Astrocyte of the cerebellum (primary cell): ENCODE data around the gene COL9A1.

ENCODE experiments used
- DNase-seq: peaks from one replicate; pipeline ENCODE4 v3.0.0-alpha.2; 2011; ENCODE audit warnings: low read depth
- H3K4me3 ChIP-seq: 2 replicates; pipeline ENCODE4 v1.5.1; 2011; ENCODE audit warnings: mild to moderate bottlenecking, low read depth, low read length, moderate library complexity
- in situ Hi-C: cut with HindIII; loops from 2 replicates; pipeline ENCODE4 v1.10.0; 2017; ENCODE audit warnings: low sequenced_read_pairs
- TF ChIP-seq, protein P1 (sequence below): IDR thresholded peaks from 2 replicates; pipeline ENCODE4 v1.5.1; 2012; ENCODE audit warnings: low read length, low read depth, moderate library complexity, mild to moderate bottlenecking; ENCODE audit errors: missing control alignments

COL9A1 gene

GRCh38 chr6:70246118-70246517, 56.8 kb downstream of the COL9A1 start:
- no peak overlapping the region for H3K4me3 ChIP-seq
- DNase-seq = no peak
- in situ Hi-C loops = no loop called here
- TF ChIP-seq, protein P1, sequence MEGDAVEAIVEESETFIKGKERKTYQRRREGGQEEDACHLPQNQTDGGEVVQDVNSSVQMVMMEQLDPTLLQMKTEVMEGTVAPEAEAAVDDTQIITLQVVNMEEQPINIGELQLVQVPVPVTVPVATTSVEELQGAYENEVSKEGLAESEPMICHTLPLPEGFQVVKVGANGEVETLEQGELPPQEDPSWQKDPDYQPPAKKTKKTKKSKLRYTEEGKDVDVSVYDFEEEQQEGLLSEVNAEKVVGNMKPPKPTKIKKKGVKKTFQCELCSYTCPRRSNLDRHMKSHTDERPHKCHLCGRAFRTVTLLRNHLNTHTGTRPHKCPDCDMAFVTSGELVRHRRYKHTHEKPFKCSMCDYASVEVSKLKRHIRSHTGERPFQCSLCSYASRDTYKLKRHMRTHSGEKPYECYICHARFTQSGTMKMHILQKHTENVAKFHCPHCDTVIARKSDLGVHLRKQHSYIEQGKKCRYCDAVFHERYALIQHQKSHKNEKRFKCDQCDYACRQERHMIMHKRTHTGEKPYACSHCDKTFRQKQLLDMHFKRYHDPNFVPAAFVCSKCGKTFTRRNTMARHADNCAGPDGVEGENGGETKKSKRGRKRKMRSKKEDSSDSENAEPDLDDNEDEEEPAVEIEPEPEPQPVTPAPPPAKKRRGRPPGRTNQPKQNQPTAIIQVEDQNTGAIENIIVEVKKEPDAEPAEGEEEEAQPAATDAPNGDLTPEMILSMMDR = no peak

DNA sequence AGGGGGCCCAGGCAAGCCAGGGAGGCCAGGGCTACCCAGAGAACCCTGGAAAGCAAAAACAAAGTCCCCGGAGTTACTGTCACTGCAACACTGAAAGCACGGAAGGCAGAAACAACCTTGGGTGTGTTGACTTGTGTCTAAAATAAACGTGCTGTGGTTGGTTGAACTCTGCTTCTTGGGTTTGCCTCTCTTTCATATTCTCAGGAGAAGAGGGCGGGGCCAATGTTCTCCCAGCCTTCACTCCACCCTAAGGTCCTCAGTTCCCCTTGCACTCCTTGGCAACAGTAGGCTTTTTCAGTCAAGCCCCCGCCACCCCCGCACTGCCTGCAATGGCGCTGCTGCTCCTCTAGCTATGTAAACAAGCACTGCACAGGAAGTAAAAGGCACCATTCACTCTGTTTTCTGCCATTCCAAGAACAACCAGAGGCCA, 60.9 kb downstream of the COL9A1 start:
- in situ Hi-C loops = loop anchor here (5.0 kb wide), 1 partner anchor 35 kb away; no protein-coding TSS in a partner anchor

GRCh38 chr6:70241031-70241430, 61.9 kb downstream of the COL9A1 start:
- DNase-seq = no peak
- no peak overlapping the region for H3K4me3 ChIP-seq
- TF ChIP-seq, protein P1 = no peak
- in situ Hi-C loops = loop anchor here (5.0 kb wide), 1 partner anchor 34 kb away; no protein-coding TSS in a partner anchor

More for the DNA sequence above, 60.9 kb downstream of the COL9A1 start:
- TF ChIP-seq, protein P1 = no peak
- no peak overlapping the region for H3K4me3 ChIP-seq
- no peak for DNase-seq

DNA sequence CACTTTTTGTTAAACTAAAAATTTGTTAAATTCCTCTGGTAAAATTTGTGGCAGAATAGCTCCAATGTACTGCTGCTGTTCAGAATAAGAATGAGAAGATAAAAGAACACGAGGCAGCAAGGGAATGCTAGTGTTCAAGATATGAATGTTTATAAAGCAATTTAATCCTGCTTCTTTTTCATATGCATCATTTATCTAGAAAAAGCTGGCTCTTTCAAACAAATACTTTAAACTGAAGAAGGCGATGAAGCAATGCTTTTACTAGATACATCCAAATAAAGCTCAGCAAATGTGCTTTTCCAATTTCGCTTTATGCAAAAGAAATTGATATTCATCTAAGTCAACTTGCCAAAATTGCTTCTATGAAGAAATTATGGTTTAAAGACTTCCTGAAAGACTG, 66.5 kb downstream of the COL9A1 start:
- no peak for DNase-seq
- TF ChIP-seq, protein P1 = no peak
- no peak overlapping the region for H3K4me3 ChIP-seq
- in situ Hi-C loops = no loop called here

DNA sequence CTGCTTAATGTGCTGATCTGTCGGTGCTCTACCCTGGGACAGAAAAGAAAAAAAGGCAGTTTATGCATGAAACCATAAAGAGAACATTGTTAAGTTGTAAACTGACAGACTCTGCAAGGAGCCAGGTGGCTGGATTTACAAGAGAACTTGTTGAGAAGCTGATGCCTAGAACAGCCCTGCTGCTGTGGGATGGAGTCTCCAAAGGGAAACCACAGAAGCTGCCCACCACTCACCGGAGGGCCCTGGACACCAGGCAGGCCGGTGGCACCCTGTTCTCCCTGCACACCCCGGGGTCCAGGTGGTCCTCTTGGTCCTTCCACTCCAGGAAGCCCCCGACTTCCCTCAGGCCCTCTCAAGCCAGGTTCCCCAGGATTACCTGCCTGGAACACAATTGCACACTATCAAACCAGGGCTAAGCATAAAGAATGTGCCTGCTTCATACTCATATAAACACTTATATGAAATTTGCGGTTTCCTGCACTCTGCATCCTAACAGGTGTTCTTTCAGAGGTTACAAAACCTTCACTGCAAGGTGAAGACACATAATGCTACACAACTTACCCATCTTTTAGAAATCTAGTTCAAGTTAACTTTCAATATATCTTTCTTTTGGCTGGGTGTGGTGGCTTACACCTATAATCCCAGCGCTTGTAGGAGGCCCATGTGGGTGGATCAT, 68.2 kb downstream of the COL9A1 start:
- TF ChIP-seq, protein P1 = no peak
- in situ Hi-C loops = no loop called here
- no peak for DNase-seq
- H3K4me3 ChIP-seq = no peak overlapping the region

- in situ Hi-C loops = no loop called here
- no peak for DNase-seq
- H3K4me3 ChIP-seq = no peak overlapping the region
- TF ChIP-seq, protein P1 = no peak
These were observed 71.6 kb downstream of the COL9A1 start for GRCh38 chr6:70231311-70231710.
